DMS153 (cell line): ENCODE measurements around the gene HCN2.
A peak's percentile ranks its signal among the peaks of the same experiment; 100 is the strongest.

Experiments used
- DNase-seq: peaks from one replicate; lab custom pipeline; 2025; lab: John Stamatoyannopoulos, UW

The HCN2 gene

GRCh38 chr19:656751-657559, 67.3 kb downstream of the HCN2 start:
- no peak for DNase-seq

GRCh38 chr19:657611-658010, 67.9 kb downstream of the HCN2 start:
- DNase-seq: no peak

- DNase-seq: no peak
Measured at GRCh38 chr19:658059-658839, 68.6 kb downstream of the HCN2 start.

GRCh38 chr19:658916-659839, 69.5 kb downstream of the HCN2 start:
- DNase-seq: no peak

- DNase-seq: no peak
Measured at GRCh38 chr19:660793-661426, 71.2 kb downstream of the HCN2 start.

- no peak for DNase-seq
Measured at GRCh38 chr19:661427-662196, 71.9 kb downstream of the HCN2 start.

- no peak for DNase-seq
Measured at GRCh38 chr19:662207-662961, 72.7 kb downstream of the HCN2 start.

- DNase-seq: peak; percentile 45
Measured at GRCh38 chr19:662962-663681, 73.4 kb downstream of the HCN2 start, which contains the start of gene RNF126. RNF126 (minus strand) TSS chr19:663214; CDS start chr19:663121, 93 bp downstream.

- DNase-seq: no peak
Measured at GRCh38 chr19:663682-664117, 74.0 kb downstream of the HCN2 start.

GRCh38 chr19:664913-665443, 75.3 kb downstream of the HCN2 start:
- DNase-seq: no peak
